ENCODE data around the gene SPATA9.
A peak's percentile ranks its signal among the peaks of the same experiment; 100 is the strongest.

The SPATA9 gene

GRCh38 chr5:95704150-95704549 lies 21.4 kb upstream of the SPATA9 start:
- Histone ChIP-seq H3K4me1 (ENCODE audit: control insufficient read depth, insufficient read depth, low read length) (no peaks in the 10 kb centered on the region), H3K36me3 (ENCODE audit: control insufficient read depth, insufficient read depth, low read length, severe bottlenecking) (no peaks in the 10 kb centered on the region), H3K27me3 (replicated peaks; ENCODE audit: control insufficient read depth, insufficient read depth, low read length) (no peaks in the 10 kb centered on the region), H3K4me3 (ENCODE audit: low read length) (no peak overlapping the region), H3K9me3 (ENCODE audit: control insufficient read depth, low read length) (no peaks in the 10 kb centered on the region), H3K9ac (ENCODE audit: low read length) (no peak overlapping the region)
- DNase-seq (ENCODE audit: low read depth): peak; percentile 43

GRCh38 chr5:95701074-95701473 lies 18.3 kb upstream of the SPATA9 start:
- no peak overlapping the region for H3K4me3 ChIP-seq (ENCODE audit: low read length)
- H3K4me1 ChIP-seq (ENCODE audit: control insufficient read depth, insufficient read depth, low read length): peaks cover 2% of the 10 kb centered on the region
- H3K27me3 ChIP-seq (replicated peaks; ENCODE audit: control insufficient read depth, insufficient read depth, low read length): no peaks in the 10 kb centered on the region
- H3K36me3 ChIP-seq (ENCODE audit: control insufficient read depth, insufficient read depth, low read length, severe bottlenecking): peaks cover 12% of the 10 kb centered on the region
- no peak for DNase-seq (ENCODE audit: low read depth)
- H3K9ac ChIP-seq (ENCODE audit: low read length): no peak overlapping the region
- no peaks in the 10 kb centered on the region for H3K9me3 ChIP-seq (ENCODE audit: control insufficient read depth, low read length)

GRCh38 chr5:95699337-95699736 lies 16.5 kb upstream of the SPATA9 start:
- H3K9me3 ChIP-seq (ENCODE audit: control insufficient read depth, low read length): no peaks in the 10 kb centered on the region
- H3K27me3 ChIP-seq (replicated peaks; ENCODE audit: control insufficient read depth, insufficient read depth, low read length): no peaks in the 10 kb centered on the region
- peaks cover 17% of the 10 kb centered on the region for H3K36me3 ChIP-seq (ENCODE audit: control insufficient read depth, insufficient read depth, low read length, severe bottlenecking)
- H3K4me1 ChIP-seq (ENCODE audit: control insufficient read depth, insufficient read depth, low read length): peaks cover 2% of the 10 kb centered on the region
- no peak overlapping the region for H3K4me3 ChIP-seq (ENCODE audit: low read length)
- H3K9ac ChIP-seq (ENCODE audit: low read length): no peak overlapping the region
- DNase-seq (ENCODE audit: low read depth): no peak

GRCh38 chr5:95697781-95698681 lies 15.2 kb upstream of the SPATA9 start:
- Histone ChIP-seq H3K27me3 (replicated peaks; ENCODE audit: control insufficient read depth, insufficient read depth, low read length) (no peaks in the 10 kb centered on the region), H3K36me3 (ENCODE audit: control insufficient read depth, insufficient read depth, low read length, severe bottlenecking) (peaks cover 17% of the 10 kb centered on the region)
- peak; percentile 72 for DNase-seq (ENCODE audit: low read depth)

GRCh38 chr5:95690333-95690732 lies 7.5 kb upstream of the SPATA9 start:
- Histone ChIP-seq H3K4me1 (ENCODE audit: control insufficient read depth, insufficient read depth, low read length) (no peaks in the 10 kb centered on the region), H3K4me3 (ENCODE audit: low read length) (no peak overlapping the region), H3K27me3 (replicated peaks; ENCODE audit: control insufficient read depth, insufficient read depth, low read length) (no peaks in the 10 kb centered on the region), H3K9ac (ENCODE audit: low read length) (no peak overlapping the region), H3K36me3 (ENCODE audit: control insufficient read depth, insufficient read depth, low read length, severe bottlenecking) (no peaks in the 10 kb centered on the region), H3K9me3 (ENCODE audit: control insufficient read depth, low read length) (no peaks in the 10 kb centered on the region)
- DNase-seq (ENCODE audit: low read depth): no peak

More at GRCh38 chr5:95697781-95698681, 15.2 kb upstream of the SPATA9 start:
- Histone ChIP-seq H3K4me3 (ENCODE audit: low read length) (no peak overlapping the region), H3K4me1 (ENCODE audit: control insufficient read depth, insufficient read depth, low read length) (peaks cover 2% of the 10 kb centered on the region), H3K9ac (ENCODE audit: low read length) (no peak overlapping the region), H3K9me3 (ENCODE audit: control insufficient read depth, low read length) (no peaks in the 10 kb centered on the region)

GRCh38 chr5:95689680-95690079 lies 6.9 kb upstream of the SPATA9 start:
- Histone ChIP-seq H3K36me3 (ENCODE audit: control insufficient read depth, insufficient read depth, low read length, severe bottlenecking) (no peaks in the 10 kb centered on the region), H3K9me3 (ENCODE audit: control insufficient read depth, low read length) (no peaks in the 10 kb centered on the region), H3K9ac (ENCODE audit: low read length) (no peak overlapping the region), H3K4me3 (ENCODE audit: low read length) (no peak overlapping the region), H3K4me1 (ENCODE audit: control insufficient read depth, insufficient read depth, low read length) (no peaks in the 10 kb centered on the region), H3K27me3 (replicated peaks; ENCODE audit: control insufficient read depth, insufficient read depth, low read length) (no peaks in the 10 kb centered on the region)
- no peak for DNase-seq (ENCODE audit: low read depth)

- Histone ChIP-seq H3K9ac (ENCODE audit: low read length) (no peak overlapping the region), H3K9me3 (ENCODE audit: control insufficient read depth, low read length) (no peaks in the 10 kb centered on the region), H3K36me3 (ENCODE audit: control insufficient read depth, insufficient read depth, low read length, severe bottlenecking) (peaks cover 5% of the 10 kb centered on the region), H3K27me3 (replicated peaks; ENCODE audit: control insufficient read depth, insufficient read depth, low read length) (no peaks in the 10 kb centered on the region), H3K4me3 (ENCODE audit: low read length) (no peak overlapping the region), H3K4me1 (ENCODE audit: control insufficient read depth, insufficient read depth, low read length) (no peaks in the 10 kb centered on the region)
- no peak for DNase-seq (ENCODE audit: low read depth)
Observed at GRCh38 chr5:95686651-95687050, 3.9 kb upstream of the SPATA9 start.

GRCh38 chr5:95684361-95684760 lies 1.6 kb upstream of the SPATA9 start:
- H3K9me3 ChIP-seq (ENCODE audit: control insufficient read depth, low read length): no peaks in the 10 kb centered on the region
- peaks cover 10% of the 10 kb centered on the region for H3K36me3 ChIP-seq (ENCODE audit: control insufficient read depth, insufficient read depth, low read length, severe bottlenecking)
- no peak overlapping the region for H3K9ac ChIP-seq (ENCODE audit: low read length)
- H3K27me3 ChIP-seq (replicated peaks; ENCODE audit: control insufficient read depth, insufficient read depth, low read length): no peaks in the 10 kb centered on the region
- no peaks in the 10 kb centered on the region for H3K4me1 ChIP-seq (ENCODE audit: control insufficient read depth, insufficient read depth, low read length)
- no peak overlapping the region for H3K4me3 ChIP-seq (ENCODE audit: low read length)
- no peak for DNase-seq (ENCODE audit: low read depth)

GRCh38 chr5:95673081-95673480 lies 9.7 kb downstream of the SPATA9 start:
- Histone ChIP-seq H3K9me3 (ENCODE audit: control insufficient read depth, low read length) (no peaks in the 10 kb centered on the region), H3K4me1 (ENCODE audit: control insufficient read depth, insufficient read depth, low read length) (peaks cover 40% of the 10 kb centered on the region)
- peak; percentile 63 for DNase-seq (ENCODE audit: low read depth)

GRCh38 chr5:95672641-95673040 lies 10.2 kb downstream of the SPATA9 start:
- Histone ChIP-seq H3K4me3 (ENCODE audit: low read length) (no peak overlapping the region), H3K9me3 (ENCODE audit: control insufficient read depth, low read length) (no peaks in the 10 kb centered on the region), H3K9ac (ENCODE audit: low read length) (peak overlapping the region; percentile 35), H3K27me3 (replicated peaks; ENCODE audit: control insufficient read depth, insufficient read depth, low read length) (no peaks in the 10 kb centered on the region), H3K4me1 (ENCODE audit: control insufficient read depth, insufficient read depth, low read length) (peaks cover 40% of the 10 kb centered on the region), H3K36me3 (ENCODE audit: control insufficient read depth, insufficient read depth, low read length, severe bottlenecking) (no peaks in the 10 kb centered on the region)
- DNase-seq (ENCODE audit: low read depth): no peak

More at GRCh38 chr5:95673081-95673480, 9.7 kb downstream of the SPATA9 start:
- Histone ChIP-seq H3K4me3 (ENCODE audit: low read length) (peak overlapping the region; percentile 48), H3K9ac (ENCODE audit: low read length) (peak overlapping the region; percentile 35), H3K27me3 (replicated peaks; ENCODE audit: control insufficient read depth, insufficient read depth, low read length) (no peaks in the 10 kb centered on the region), H3K36me3 (ENCODE audit: control insufficient read depth, insufficient read depth, low read length, severe bottlenecking) (no peaks in the 10 kb centered on the region)

- Histone ChIP-seq H3K9ac (ENCODE audit: low read length) (no peak overlapping the region), H3K27me3 (replicated peaks; ENCODE audit: control insufficient read depth, insufficient read depth, low read length) (no peaks in the 10 kb centered on the region), H3K4me1 (ENCODE audit: control insufficient read depth, insufficient read depth, low read length) (peaks cover 40% of the 10 kb centered on the region), H3K9me3 (ENCODE audit: control insufficient read depth, low read length) (no peaks in the 10 kb centered on the region), H3K4me3 (ENCODE audit: low read length) (no peak overlapping the region), H3K36me3 (ENCODE audit: control insufficient read depth, insufficient read depth, low read length, severe bottlenecking) (no peaks in the 10 kb centered on the region)
- no peak for DNase-seq (ENCODE audit: low read depth)
Observed at GRCh38 chr5:95671826-95672225, 11.0 kb downstream of the SPATA9 start.
